Measurements from ENCODE around the gene PELI3.

- no peak for TF ChIP-seq POLR2A (IDR thresholded peaks at IDR 0.05)
- TF ChIP-seq CTCF (IDR thresholded peaks at IDR 0.05): no peak
These were observed 38.6 kb downstream of the PELI3 start for GRCh38 chr11:66505276-66505816.

Data from uterus (tissue), 2 donors.